Vagina (tissue), 2 donors: Measurements from ENCODE around the gene LMNTD2.

Source experiments
- POLR2A ChIP-seq, 2 donors: fragments of 450-650 bp; IDR thresholded peaks; one replicate each; pipeline ENCODE4 v1.6.1; 2017; ENCODE audit warnings: antibody characterized with exemption in 2 of 2, mild to moderate bottlenecking in 2 of 2, moderate library complexity in 2 of 2
- POLR2AphosphoS5 ChIP-seq, 2 donors: sonication (generic); formaldehyde crosslinking; IDR thresholded peaks; one replicate each; pipeline ENCODE4 v1.9.0; 2017; ENCODE audit warnings: antibody characterized with exemption in 2 of 2, mild to moderate bottlenecking in 2 of 2, low read depth in 1 of 2; ENCODE audit not compliant: insufficient read depth in 1 of 2
- TF ChIP-seq, protein P1 (sequence below), 3 experiments: fragments of 450-650 bp in 2 of 3; fragments of 200-600 bp in 1 of 3; sonication (generic) in 1 of 3; IDR thresholded peaks; one replicate each; pipeline ENCODE4 v1.5.1; 2017 to 2019; ENCODE audit warnings: antibody characterized with exemption in 3 of 3, mild to moderate bottlenecking in 2 of 3, moderate library complexity in 2 of 3

DNA sequence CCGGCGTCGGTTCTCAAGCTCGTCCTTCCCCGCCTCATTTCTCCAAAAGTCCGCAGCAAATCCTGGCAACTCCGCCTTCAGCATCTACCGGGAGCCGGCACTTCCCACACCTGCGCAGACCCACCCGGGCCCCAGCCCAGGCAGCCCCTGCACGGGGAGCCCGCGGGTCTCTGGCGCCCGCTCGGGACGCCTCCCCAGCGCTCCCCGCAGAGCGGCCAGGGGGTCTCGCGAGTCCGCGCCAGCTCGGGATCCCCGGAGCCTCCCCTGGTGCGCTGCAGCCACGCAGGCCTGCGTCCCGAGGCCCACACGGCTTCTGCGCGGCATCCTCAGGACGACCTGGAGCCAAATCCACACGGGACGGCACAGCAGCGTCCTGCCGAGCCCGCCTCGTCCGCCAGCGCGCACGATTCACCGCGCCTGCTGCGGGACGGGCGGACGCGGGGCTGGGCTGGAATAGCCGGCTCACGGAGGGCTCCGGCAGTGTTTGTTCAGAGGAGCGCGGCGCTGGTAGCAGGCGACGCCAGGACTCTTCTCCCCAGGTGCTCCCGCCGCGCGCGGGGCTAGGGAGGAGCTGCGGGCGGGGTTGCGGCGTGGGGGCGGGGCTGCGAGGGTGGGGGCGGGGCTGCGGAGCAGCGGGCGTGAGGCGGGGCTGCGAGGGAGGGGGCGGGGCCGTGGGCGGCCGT, 14.9 kb upstream of the LMNTD2 start:
- TF ChIP-seq, protein P1, sequence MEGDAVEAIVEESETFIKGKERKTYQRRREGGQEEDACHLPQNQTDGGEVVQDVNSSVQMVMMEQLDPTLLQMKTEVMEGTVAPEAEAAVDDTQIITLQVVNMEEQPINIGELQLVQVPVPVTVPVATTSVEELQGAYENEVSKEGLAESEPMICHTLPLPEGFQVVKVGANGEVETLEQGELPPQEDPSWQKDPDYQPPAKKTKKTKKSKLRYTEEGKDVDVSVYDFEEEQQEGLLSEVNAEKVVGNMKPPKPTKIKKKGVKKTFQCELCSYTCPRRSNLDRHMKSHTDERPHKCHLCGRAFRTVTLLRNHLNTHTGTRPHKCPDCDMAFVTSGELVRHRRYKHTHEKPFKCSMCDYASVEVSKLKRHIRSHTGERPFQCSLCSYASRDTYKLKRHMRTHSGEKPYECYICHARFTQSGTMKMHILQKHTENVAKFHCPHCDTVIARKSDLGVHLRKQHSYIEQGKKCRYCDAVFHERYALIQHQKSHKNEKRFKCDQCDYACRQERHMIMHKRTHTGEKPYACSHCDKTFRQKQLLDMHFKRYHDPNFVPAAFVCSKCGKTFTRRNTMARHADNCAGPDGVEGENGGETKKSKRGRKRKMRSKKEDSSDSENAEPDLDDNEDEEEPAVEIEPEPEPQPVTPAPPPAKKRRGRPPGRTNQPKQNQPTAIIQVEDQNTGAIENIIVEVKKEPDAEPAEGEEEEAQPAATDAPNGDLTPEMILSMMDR (IDR thresholded peaks at IDR 0.05), result no peak
- TF ChIP-seq POLR2A (IDR thresholded peaks at IDR 0.05), result no peak
- peak in 1 of 2 donors; percentile 74 for TF ChIP-seq POLR2AphosphoS5 (IDR thresholded peaks at IDR 0.05; ENCODE audit: insufficient read depth in 1 of 2, low read depth in 1 of 2)
